ENCODE measurements around the gene KCNN2. TPM values are rescaled to one million over a fixed set of nuclear protein-coding genes. Genes with fewer than 3 reads are reported as not detected.

KCNN2 gene
- under 1 TPM in 2 of 4 donors, not detected in 2; 0.18 to 0.19 TPM for total RNA-seq

- H3K9me3 ChIP-seq, result no peaks in the 10 kb centered on the region
- peaks cover 8 to 73% (median 19%) of the 10 kb centered on the region in 4 donors for H3K27me3 ChIP-seq
- no peak for TF ChIP-seq CTCF (IDR thresholded peaks at IDR 0.05)
- H3K4me3 ChIP-seq, result peak within 1 kb of the TSS; percentile 38 to 65 (median 55)
- H3K27ac ChIP-seq, result peak within 1 kb of the TSS in 2 of 4 donors; percentile 5 to 58
- intact Hi-C loops (cut with DNase I), result no loop called here
- H3K36me3 ChIP-seq, result no peaks in the 10 kb centered on the region
- no peak for DNase-seq
- WGBS, 2 donors, result 0 to 2% methylated on average over 14 to 15 of the region's 33 CpGs
- H3K4me1 ChIP-seq, result peaks cover 26 to 41% (median 29%) of the 10 kb centered on the region in 3 donors
Measured at GRCh38 chr5:114361724-114362196, at the start of gene KCNN2. TSS of gene KCNN2 (plus strand) at chr5:114362070. CDS start at chr5:114362140, 70 bp downstream.

GRCh38 chr5:114312658-114313057 lies 49.2 kb upstream of the KCNN2 start:
- Histone ChIP-seq H3K27ac (no peak overlapping the region), H3K36me3 (no peaks in the 10 kb centered on the region), H3K4me1 (no peaks in the 10 kb centered on the region), H3K9me3 (no peaks in the 10 kb centered on the region), H3K27me3 (no peaks in the 10 kb centered on the region), H3K4me3 (no peak overlapping the region)
- TF ChIP-seq POLR2A (IDR thresholded peaks at IDR 0.05), result no peak
- no peak for TF ChIP-seq CTCF (IDR thresholded peaks at IDR 0.05)
- 12 to 23% methylated on average over 1 of the region's 1 CpG for WGBS, 2 donors
- intact Hi-C loops (cut with DNase I), result no loop called here
- no peak for DNase-seq

- intact Hi-C loops (cut with DNase I), result no loop called here
- no peak overlapping the region for H3K27ac ChIP-seq
- TF ChIP-seq CTCF (IDR thresholded peaks at IDR 0.05) (no peak), POLR2A (IDR thresholded peaks at IDR 0.05) (no peak)
- H3K4me1 ChIP-seq, result no peaks in the 10 kb centered on the region
- no peaks in the 10 kb centered on the region for H3K9me3 ChIP-seq
- H3K27me3 ChIP-seq, result no peaks in the 10 kb centered on the region
- no peak for DNase-seq
- no peaks in the 10 kb centered on the region for H3K36me3 ChIP-seq
- 62 to 79% methylated on average over 2 of the region's 2 CpGs for WGBS, 2 donors
- no peak overlapping the region for H3K4me3 ChIP-seq
Measured at GRCh38 chr5:114314061-114314460, 47.8 kb upstream of the KCNN2 start.

GRCh38 chr5:114316167-114316566 lies 45.7 kb upstream of the KCNN2 start:
- no peak for TF ChIP-seq CTCF (IDR thresholded peaks at IDR 0.05)
- TF ChIP-seq POLR2A (IDR thresholded peaks at IDR 0.05), result no peak
- 31 to 42% methylated on average over 4 of the region's 4 CpGs for WGBS, 2 donors
- Histone ChIP-seq H3K4me3 (no peak overlapping the region), H3K4me1 (no peaks in the 10 kb centered on the region), H3K27ac (no peak overlapping the region), H3K9me3 (no peaks in the 10 kb centered on the region), H3K36me3 (no peaks in the 10 kb centered on the region), H3K27me3 (no peaks in the 10 kb centered on the region)
- intact Hi-C loops (cut with DNase I), result no loop called here
- no peak for DNase-seq

GRCh38 chr5:114317751-114318150 lies 44.1 kb upstream of the KCNN2 start:
- H3K4me3 ChIP-seq, result no peak overlapping the region
- intact Hi-C loops (cut with DNase I), result no loop called here
- no peak for DNase-seq
- no peaks in the 10 kb centered on the region for H3K27me3 ChIP-seq
- no peaks in the 10 kb centered on the region for H3K36me3 ChIP-seq
- H3K27ac ChIP-seq, result no peak overlapping the region
- H3K4me1 ChIP-seq, result no peaks in the 10 kb centered on the region
- TF ChIP-seq POLR2A (IDR thresholded peaks at IDR 0.05) (no peak), CTCF (IDR thresholded peaks at IDR 0.05) (no peak)
- H3K9me3 ChIP-seq, result no peaks in the 10 kb centered on the region
- 62 to 68% methylated on average over 6 of the region's 6 CpGs for WGBS, 2 donors
